ENCODE data around the gene FIZ1.

FIZ1 gene, protein sequence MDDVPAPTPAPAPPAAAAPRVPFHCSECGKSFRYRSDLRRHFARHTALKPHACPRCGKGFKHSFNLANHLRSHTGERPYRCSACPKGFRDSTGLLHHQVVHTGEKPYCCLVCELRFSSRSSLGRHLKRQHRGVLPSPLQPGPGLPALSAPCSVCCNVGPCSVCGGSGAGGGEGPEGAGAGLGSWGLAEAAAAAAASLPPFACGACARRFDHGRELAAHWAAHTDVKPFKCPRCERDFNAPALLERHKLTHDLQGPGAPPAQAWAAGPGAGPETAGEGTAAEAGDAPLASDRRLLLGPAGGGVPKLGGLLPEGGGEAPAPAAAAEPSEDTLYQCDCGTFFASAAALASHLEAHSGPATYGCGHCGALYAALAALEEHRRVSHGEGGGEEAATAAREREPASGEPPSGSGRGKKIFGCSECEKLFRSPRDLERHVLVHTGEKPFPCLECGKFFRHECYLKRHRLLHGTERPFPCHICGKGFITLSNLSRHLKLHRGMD

DNA sequence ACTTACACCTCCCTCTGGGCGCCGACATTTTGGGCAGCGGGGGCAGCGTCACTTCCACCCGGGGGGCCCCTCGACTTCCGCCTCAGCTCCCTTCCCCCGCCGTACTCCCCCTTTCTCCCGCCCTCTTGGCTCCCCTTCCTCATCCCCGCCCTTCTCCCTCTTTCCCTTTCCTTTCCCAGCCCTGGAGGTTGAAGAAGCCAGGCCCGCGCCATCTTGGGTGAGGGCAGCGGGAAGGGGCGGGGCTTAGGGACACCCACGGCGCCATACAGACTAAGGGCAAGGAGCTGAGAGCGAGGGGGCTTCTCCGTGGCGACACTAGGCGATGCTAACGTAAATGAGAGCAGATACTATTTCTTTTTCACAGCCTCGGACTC is at the start of gene FIZ1:
TSS of gene FIZ1 (minus strand) at position 50 of the 374 bp plus-strand sequence. CDS start 1,652 bp downstream, outside the sequence.
- peak; percentile 99 for DNase-seq (ENCODE audit: low read depth)
- no peak for TF ChIP-seq CTCF (conservative IDR thresholded peaks at IDR 0.05; ENCODE audit: low read depth, low read length)
- H3K4me3 ChIP-seq (ENCODE audit: low read depth, low read length): peak within 1 kb of the TSS; percentile 93

DNA sequence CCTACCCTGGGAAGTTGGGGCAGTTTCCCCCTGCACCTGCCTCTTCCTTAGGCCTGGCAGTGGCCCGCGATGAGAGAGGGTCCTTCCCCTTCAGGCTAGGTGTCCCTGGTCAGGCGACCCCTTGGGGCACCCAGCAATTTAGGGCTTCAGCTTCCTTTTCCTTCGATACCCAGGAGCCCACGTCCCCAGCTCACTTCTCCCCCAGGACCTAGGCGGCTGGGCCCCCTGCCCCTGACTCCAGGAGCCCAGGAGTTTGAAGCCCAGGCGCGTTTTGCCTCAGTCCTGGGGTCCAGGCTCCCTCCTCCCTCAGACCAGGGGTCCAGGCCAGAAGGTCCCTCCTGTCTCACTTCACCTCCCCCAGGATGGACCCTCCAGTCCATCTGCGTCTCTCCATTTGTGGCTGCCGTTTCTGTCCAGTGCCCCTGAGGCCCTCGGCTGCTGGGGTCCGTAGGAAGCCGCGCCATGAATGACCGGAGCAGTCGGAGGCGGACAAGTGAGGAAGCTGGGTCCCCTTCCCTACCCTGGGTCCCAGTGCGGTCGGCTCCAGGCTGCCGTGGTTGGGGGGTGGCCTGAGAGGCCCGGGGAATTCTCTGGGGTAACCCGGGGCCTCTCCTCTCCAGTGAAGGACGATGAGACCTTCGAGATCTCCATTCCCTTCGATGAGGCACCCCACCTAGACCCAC is 49.4 kb upstream of the FIZ1 start:
- DNase-seq (ENCODE audit: low read depth): no peak
- no peak for TF ChIP-seq CTCF (conservative IDR thresholded peaks at IDR 0.05; ENCODE audit: low read depth, low read length)
- peak overlapping the region; percentile 91 for H3K4me3 ChIP-seq (ENCODE audit: low read depth, low read length)

DNA sequence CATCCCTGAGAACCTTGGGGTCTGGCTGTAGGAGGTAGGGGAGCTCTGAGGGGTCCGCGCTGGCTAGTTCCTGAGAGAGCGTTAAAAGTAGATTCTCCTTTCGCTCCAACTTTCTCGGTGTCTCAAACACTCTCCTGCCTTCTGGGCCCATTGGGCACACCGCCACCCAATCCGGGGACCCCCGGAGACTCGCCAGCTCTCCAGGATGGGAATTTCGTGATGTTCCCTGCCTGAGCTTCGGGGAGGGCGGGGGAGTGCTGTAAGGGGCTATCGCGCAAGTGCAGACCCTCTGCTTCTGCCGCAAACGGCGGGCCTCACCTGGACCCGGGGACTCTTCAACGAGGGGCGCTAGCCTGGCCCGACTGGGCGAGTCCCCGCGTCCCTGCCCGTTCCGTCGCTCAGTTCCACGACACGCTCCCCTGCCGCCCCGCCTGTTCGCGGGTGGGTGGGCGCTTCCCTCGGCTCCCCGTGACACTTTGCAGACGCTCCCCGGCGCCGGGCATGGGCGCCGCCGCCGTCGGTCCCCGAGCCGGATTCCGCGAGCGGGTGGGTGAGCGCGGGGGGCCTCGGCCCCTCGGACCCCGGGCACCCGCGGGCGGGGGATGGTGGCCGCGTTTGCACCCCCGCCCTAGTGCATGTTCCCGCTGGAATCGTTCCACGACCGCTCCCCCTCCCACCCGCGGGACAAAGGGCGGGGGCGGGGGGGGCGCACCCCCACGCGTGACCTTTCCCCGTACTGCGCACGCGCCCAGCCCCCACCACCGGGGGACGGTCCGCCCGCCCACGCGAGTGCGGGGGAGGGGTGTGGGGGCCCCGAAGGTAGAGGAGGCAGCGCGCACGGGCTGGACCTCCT is 48.6 kb upstream of the FIZ1 start, which contains the start of gene CCDC106:
TSS of gene CCDC106 (plus strand) at position 481 of the 853 bp plus-strand sequence. CDS start 835 bp downstream, outside the sequence.
- no peak for TF ChIP-seq CTCF (conservative IDR thresholded peaks at IDR 0.05; ENCODE audit: low read depth, low read length)
- peak; percentile 79 for DNase-seq (ENCODE audit: low read depth)
- H3K4me3 ChIP-seq (ENCODE audit: low read depth, low read length): peak within 1 kb of the TSS; percentile 91

DNA sequence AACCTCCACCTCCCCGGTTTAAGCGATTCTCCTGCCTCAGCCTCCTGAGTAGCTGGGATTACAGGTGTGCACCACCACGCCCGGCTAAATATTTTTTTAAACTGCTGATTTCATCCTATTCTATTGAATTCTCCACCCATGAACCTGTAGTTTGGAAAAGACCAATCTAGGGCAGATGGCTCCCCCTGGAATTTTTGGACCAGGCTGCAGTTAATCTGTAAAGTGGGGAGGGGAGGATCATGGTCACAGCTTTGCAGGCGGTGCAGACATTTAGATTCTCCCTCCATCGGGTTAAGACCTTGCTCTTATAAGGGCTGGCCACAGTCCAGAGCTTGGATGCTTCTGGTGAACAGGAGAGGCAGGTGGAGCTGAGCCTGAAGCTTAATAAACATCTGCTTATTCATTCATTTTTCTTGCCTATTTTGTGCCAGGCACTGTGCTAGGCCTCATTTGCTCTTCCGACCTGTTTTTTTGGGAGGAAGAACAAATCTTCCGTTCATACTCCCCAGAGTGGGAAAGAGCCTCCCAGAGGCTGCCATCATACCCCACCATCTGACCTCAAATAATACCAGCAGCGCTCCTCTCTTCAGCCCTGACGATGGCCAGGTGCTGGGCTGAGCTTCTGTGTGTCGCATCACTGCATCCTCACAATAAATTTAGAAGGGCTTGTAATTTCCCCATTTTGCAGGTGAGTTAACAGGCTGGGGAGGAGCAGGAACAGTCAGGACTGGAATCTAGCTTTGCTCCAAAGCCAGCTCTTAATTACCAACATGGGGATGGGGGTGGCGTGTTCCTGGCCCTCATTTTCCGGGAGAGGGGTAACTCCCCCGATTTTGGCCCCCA is 47.8 kb upstream of the FIZ1 start:
- H3K4me3 ChIP-seq (ENCODE audit: low read depth, low read length): peak overlapping the region; percentile 91
- no peak for TF ChIP-seq CTCF (conservative IDR thresholded peaks at IDR 0.05; ENCODE audit: low read depth, low read length)
- no peak for DNase-seq (ENCODE audit: low read depth)

DNA sequence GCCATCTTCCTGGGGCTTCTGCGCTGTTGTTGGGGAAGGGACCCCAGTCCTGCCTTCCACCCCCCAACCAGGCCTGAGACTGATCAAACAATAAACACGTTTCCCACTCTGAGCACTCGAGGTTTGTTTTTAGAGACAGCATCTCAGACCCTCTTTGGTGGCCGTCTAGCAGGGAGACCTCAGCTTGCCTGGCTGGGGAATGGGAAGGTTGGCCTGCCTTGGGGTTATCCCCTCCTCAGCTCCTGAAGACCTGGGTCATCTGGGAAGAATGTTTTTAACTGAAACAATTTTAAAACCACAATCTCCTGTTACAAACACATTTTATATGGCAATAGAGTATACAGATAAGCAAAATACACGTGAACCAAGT is 46.2 kb upstream of the FIZ1 start:
- DNase-seq (ENCODE audit: low read depth): no peak
- H3K4me3 ChIP-seq (ENCODE audit: low read depth, low read length): no peak overlapping the region
- TF ChIP-seq CTCF (conservative IDR thresholded peaks at IDR 0.05; ENCODE audit: low read depth, low read length): no peak
